H1 (cell line): ENCODE measurements around the gene OSBPL5. TPM values are rescaled to one million over a fixed set of nuclear protein-coding genes. Genes with fewer than 3 reads are reported as not detected.

ENCODE experiments used
- EGR1 ChIP-seq: IDR thresholded peaks from 2 replicates; pipeline ENCODE4 v1.6.1; 2011; ENCODE audit warnings: low read depth, low read length, borderline replicate concordance
- JUN ChIP-seq: IDR thresholded peaks from 2 replicates; pipeline ENCODE4 v1.6.1; 2011; ENCODE audit warnings: low read depth, mild to moderate bottlenecking, improper control_type of control experiment, low read length
- TAF7 ChIP-seq: optimal IDR thresholded peaks from 2 replicates; pipeline ENCODE3; 2011; ENCODE audit warnings: low read depth, mild to moderate bottlenecking, inconsistent platforms, low read length, moderate library complexity, borderline replicate concordance
- polyA plus RNA-seq, 7 experiments: library from polyadenylated mRNA; depleted of rRNA in 3 of 7; stranded (reverse) in 5 of 7; unstranded in 2 of 7; fragments of >200 nt in 5 of 7; fragments of 200-250 nt in 2 of 7; gene quantifications; 1 replicate in 5 of 7; 2 replicates in 1 of 7; 4 replicates in 1 of 7; pipeline versions ENCODE4 v1.2.1 to v1.2.3, GENCODE V29; 2011 to 2013; ENCODE audit warnings: missing spikeins in 2 of 7, mixed read lengths in 2 of 7
- total RNA-seq: library from RNA; stranded (reverse); fragmentation: NEBNext Ultra II Directional; extraction: Animal tissue kit (Norgen Biotek cat#: 25700); gene quantifications from 2 replicates; pipeline ENCODE4 v1.2.1, GENCODE V29; 2021

OSBPL5 gene
- total and polyA plus RNA-seq, 2 of the 8 experiments (the other 6 are each of a cell fraction or from before 2014, with no cell fraction given): 3.4 to 9.9 TPM

DNA sequence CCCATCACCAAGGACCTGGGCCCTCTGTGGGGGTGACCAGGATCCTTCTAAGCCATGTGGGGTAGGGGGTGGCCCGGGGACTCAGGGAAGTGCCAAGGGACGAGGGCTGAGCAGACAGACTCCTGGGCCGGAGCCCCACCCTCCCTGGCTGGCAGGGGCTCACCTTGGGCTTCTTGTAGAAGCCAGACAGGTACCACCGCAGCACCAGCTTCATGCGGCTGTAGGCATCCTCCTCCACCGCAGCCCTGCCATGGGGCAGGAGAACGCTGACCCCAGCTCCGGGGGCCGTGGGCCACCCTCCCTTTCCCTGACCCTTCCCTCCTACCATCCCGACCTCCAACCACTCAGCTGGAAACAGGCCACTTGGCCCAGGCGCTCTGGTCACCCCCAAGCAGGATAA is 62.0 kb downstream of the OSBPL5 start (continued):
- TF ChIP-seq TAF7 (no peak), EGR1 (no peak), JUN (no peak)
- TF ChIP-seq, all 59 proteins: peak for 0
